Osteocyte (in vitro differentiated cells): ENCODE measurements around the gene KREMEN1. TPM values are rescaled to one million over a fixed set of nuclear protein-coding genes. Genes with fewer than 3 reads are reported as not detected.

Experiments
- DNase-seq: peaks from one replicate; pipeline ENCODE4 v3.0.0; 2021; ENCODE audit warnings: mixed read lengths; ENCODE audit not compliant: unreplicated experiment; ENCODE audit errors: extremely low spot score
- H3K27ac Mint-ChIP-seq: one replicate; pipeline ENCODE4 v1.8.0; 2021; ENCODE audit warnings: mild to moderate bottlenecking, mixed read lengths; ENCODE audit not compliant: unreplicated experiment
- H3K27me3 Mint-ChIP-seq: one replicate; pipeline ENCODE4 v1.8.0; 2021; ENCODE audit warnings: mixed read lengths; ENCODE audit not compliant: unreplicated experiment
- H3K36me3 Mint-ChIP-seq: one replicate; pipeline ENCODE4 v1.8.0; 2021; ENCODE audit warnings: mixed read lengths; ENCODE audit not compliant: unreplicated experiment
- H3K4me1 Mint-ChIP-seq: one replicate; pipeline ENCODE4 v1.8.0; 2021; ENCODE audit warnings: mixed read lengths; ENCODE audit not compliant: unreplicated experiment
- H3K4me3 Mint-ChIP-seq: one replicate; pipeline ENCODE4 v1.8.0; 2021; ENCODE audit warnings: mild to moderate bottlenecking, moderate library complexity, mixed read lengths; ENCODE audit not compliant: unreplicated experiment
- H3K9me3 Mint-ChIP-seq: one replicate; pipeline ENCODE4 v1.8.0; 2021; ENCODE audit warnings: mixed read lengths; ENCODE audit not compliant: unreplicated experiment
- CTCF ChIP-seq: fragments of 200-600 bp; sonication (generic); IDR thresholded peaks from 2 replicates; pipeline ENCODE4 v1.5.0; 2021; ENCODE audit warnings: antibody characterized with exemption, mild to moderate bottlenecking, moderate library complexity
- total RNA-seq: library from RNA; stranded (reverse); gene quantifications from 2 replicates; pipeline ENCODE4 v1.2.1, GENCODE V29; 2021

KREMEN1 gene
- total RNA-seq, 1 donor from 2014 or later, result 2.9 TPM

- no peak overlapping the region for H3K27ac Mint-ChIP-seq
- H3K36me3 Mint-ChIP-seq, result no peaks in the 10 kb centered on the region
- H3K27me3 Mint-ChIP-seq, result peaks cover 6% of the 10 kb centered on the region
- no peak for DNase-seq
- H3K4me1 Mint-ChIP-seq, result peaks cover 3% of the 10 kb centered on the region
- TF ChIP-seq CTCF, result no peak
- H3K9me3 Mint-ChIP-seq, result no peaks in the 10 kb centered on the region
- no peak overlapping the region for H3K4me3 Mint-ChIP-seq
These were observed 136.2 kb downstream of the KREMEN1 start for GRCh38 chr22:29208879-29209623.

- TF ChIP-seq CTCF, result no peak
- Mint-ChIP-seq H3K27me3 (peaks cover 9% of the 10 kb centered on the region), H3K4me3 (no peak overlapping the region), H3K36me3 (no peaks in the 10 kb centered on the region), H3K9me3 (no peaks in the 10 kb centered on the region), H3K4me1 (peaks cover 3% of the 10 kb centered on the region), H3K27ac (no peak overlapping the region)
- DNase-seq, result no peak
These were observed 136.7 kb downstream of the KREMEN1 start for GRCh38 chr22:29209624-29209929.

GRCh38 chr22:29211066-29211465 is 138.2 kb downstream of the KREMEN1 start:
- Mint-ChIP-seq H3K36me3 (no peaks in the 10 kb centered on the region), H3K4me3 (no peak overlapping the region), H3K9me3 (no peaks in the 10 kb centered on the region), H3K4me1 (peaks cover 3% of the 10 kb centered on the region), H3K27ac (no peak overlapping the region), H3K27me3 (peaks cover 9% of the 10 kb centered on the region)
- no peak for TF ChIP-seq CTCF
- DNase-seq, result no peak

GRCh38 chr22:29211466-29211865 is 138.6 kb downstream of the KREMEN1 start:
- Mint-ChIP-seq H3K27ac (no peak overlapping the region), H3K4me3 (no peak overlapping the region), H3K4me1 (peaks cover 1% of the 10 kb centered on the region), H3K27me3 (peaks cover 7% of the 10 kb centered on the region), H3K9me3 (no peaks in the 10 kb centered on the region), H3K36me3 (no peaks in the 10 kb centered on the region)
- no peak for TF ChIP-seq CTCF
- DNase-seq, result no peak

GRCh38 chr22:29212743-29213142 is 139.9 kb downstream of the KREMEN1 start:
- Mint-ChIP-seq H3K4me1 (no peaks in the 10 kb centered on the region), H3K9me3 (no peaks in the 10 kb centered on the region), H3K27me3 (peaks cover 5% of the 10 kb centered on the region), H3K4me3 (no peak overlapping the region), H3K27ac (no peak overlapping the region), H3K36me3 (no peaks in the 10 kb centered on the region)
- TF ChIP-seq CTCF, result no peak
- DNase-seq, result no peak
